ENCODE data around the gene TMEM154. TPM values are rescaled to one million over a fixed set of nuclear protein-coding genes. Genes with fewer than 3 reads are reported as not detected.

The TMEM154 gene
- total and polyA plus RNA-seq, 12 donors, result 0.10 to 3.6 (median 0.33) TPM; not detected in 1

GRCh38 chr4:152696764-152697261 lies 17.0 kb upstream of the TMEM154 start:
- H3K9me3 ChIP-seq (replicated peaks in 1 of 3), result no peaks in the 10 kb centered on the region
- H3K4me3 ChIP-seq, result no peak overlapping the region
- no peak for TF ChIP-seq POLR2A (IDR thresholded peaks at IDR 0.05)
- H3K27ac ChIP-seq, result no peak overlapping the region
- H3K36me3 ChIP-seq (replicated peaks in 1 of 2), result no peaks in the 10 kb centered on the region
- peaks cover 4% of the 10 kb centered on the region for H3K27me3 ChIP-seq
- WGBS, 4 donors, result 52 to 54% (median 52%) methylated on average over 5 of the region's 5 CpGs
- no peaks in the 10 kb centered on the region for H3K4me1 ChIP-seq (replicated peaks in 1 of 2)
- intact Hi-C loops (cut with DNase I), result no loop called here
- no peak for DNase-seq

- Histone ChIP-seq H3K27me3 (no peaks in the 10 kb centered on the region), H3K27ac (no peak overlapping the region), H3K9me3 (replicated peaks in 1 of 3) (no peaks in the 10 kb centered on the region), H3K4me1 (replicated peaks in 1 of 2) (no peaks in the 10 kb centered on the region), H3K36me3 (replicated peaks in 1 of 2) (no peaks in the 10 kb centered on the region), H3K4me3 (no peak overlapping the region)
- intact Hi-C loops (cut with DNase I), result no loop called here
- no peak for DNase-seq
- 91 to 94% (median 93%) methylated on average over 5 of the region's 5 CpGs for WGBS, 4 donors
- TF ChIP-seq POLR2A (IDR thresholded peaks at IDR 0.05), result no peak
- TF ChIP-seq CTCF (IDR thresholded peaks at IDR 0.05), result no peak
These were observed 14.1 kb upstream of the TMEM154 start for GRCh38 chr4:152693871-152694270.

GRCh38 chr4:152691761-152692160 lies 12.0 kb upstream of the TMEM154 start:
- Histone ChIP-seq H3K27me3 (no peaks in the 10 kb centered on the region), H3K9me3 (replicated peaks in 1 of 3) (no peaks in the 10 kb centered on the region), H3K4me3 (no peak overlapping the region), H3K4me1 (replicated peaks in 1 of 2) (no peaks in the 10 kb centered on the region), H3K36me3 (replicated peaks in 1 of 2) (no peaks in the 10 kb centered on the region), H3K27ac (no peak overlapping the region)
- no peak for DNase-seq
- 82 to 88% (median 83%) methylated on average over 1 of the region's 1 CpG for WGBS, 4 donors
- TF ChIP-seq CTCF (IDR thresholded peaks at IDR 0.05) (no peak), POLR2A (IDR thresholded peaks at IDR 0.05) (no peak)
- intact Hi-C loops (cut with DNase I), result no loop called here

- intact Hi-C loops (cut with DNase I), result no loop called here
- H3K4me3 ChIP-seq, result no peak overlapping the region
- H3K27ac ChIP-seq, result no peak overlapping the region
- no peaks in the 10 kb centered on the region for H3K36me3 ChIP-seq (replicated peaks in 1 of 2)
- H3K4me1 ChIP-seq (replicated peaks in 1 of 2), result no peaks in the 10 kb centered on the region
- WGBS, 4 donors, result 65 to 81% (median 70%) methylated on average over 4 of the region's 4 CpGs
- H3K9me3 ChIP-seq (replicated peaks in 1 of 3), result no peaks in the 10 kb centered on the region
- no peaks in the 10 kb centered on the region for H3K27me3 ChIP-seq
- DNase-seq, result no peak
- no peak for TF ChIP-seq POLR2A (IDR thresholded peaks at IDR 0.05)
- no peak for TF ChIP-seq CTCF (IDR thresholded peaks at IDR 0.05)
These were observed 11.2 kb upstream of the TMEM154 start for GRCh38 chr4:152690706-152691651.
